Nephron progenitor cell (in vitro differentiated cells): Measurements from ENCODE around the gene PVALEF.

Experiments
- DNase-seq: peaks from one replicate; pipeline ENCODE4 v3.0.0; 2021
- H3K27ac Mint-ChIP-seq: 2 replicates; pipeline ENCODE4 v1.8.0; 2021; ENCODE audit warnings: mild to moderate bottlenecking, moderate library complexity, mixed read lengths
- H3K27me3 Mint-ChIP-seq: 2 replicates; pipeline ENCODE4 v1.8.0; 2021; ENCODE audit warnings: mild to moderate bottlenecking, low read depth, mixed read lengths; ENCODE audit not compliant: poor library complexity
- H3K36me3 Mint-ChIP-seq: 2 replicates; pipeline ENCODE4 v1.8.0; 2021; ENCODE audit warnings: low read depth, mixed read lengths
- H3K4me1 Mint-ChIP-seq: 2 replicates; pipeline ENCODE4 v1.8.0; 2021; ENCODE audit warnings: mixed read lengths
- H3K4me3 Mint-ChIP-seq: 2 replicates; pipeline ENCODE4 v1.8.0; 2021; ENCODE audit warnings: mild to moderate bottlenecking, moderate library complexity, mixed read lengths
- H3K9me3 Mint-ChIP-seq: 2 replicates; pipeline ENCODE4 v1.8.0; 2021; ENCODE audit warnings: mild to moderate bottlenecking, moderate library complexity, mixed read lengths
- TF ChIP-seq, protein P1 (sequence below): fragments of 200-600 bp; sonication (generic); IDR thresholded peaks from 2 replicates; pipeline ENCODE4 v1.5.0; 2021; ENCODE audit warnings: antibody characterized with exemption

PVALEF gene

DNA sequence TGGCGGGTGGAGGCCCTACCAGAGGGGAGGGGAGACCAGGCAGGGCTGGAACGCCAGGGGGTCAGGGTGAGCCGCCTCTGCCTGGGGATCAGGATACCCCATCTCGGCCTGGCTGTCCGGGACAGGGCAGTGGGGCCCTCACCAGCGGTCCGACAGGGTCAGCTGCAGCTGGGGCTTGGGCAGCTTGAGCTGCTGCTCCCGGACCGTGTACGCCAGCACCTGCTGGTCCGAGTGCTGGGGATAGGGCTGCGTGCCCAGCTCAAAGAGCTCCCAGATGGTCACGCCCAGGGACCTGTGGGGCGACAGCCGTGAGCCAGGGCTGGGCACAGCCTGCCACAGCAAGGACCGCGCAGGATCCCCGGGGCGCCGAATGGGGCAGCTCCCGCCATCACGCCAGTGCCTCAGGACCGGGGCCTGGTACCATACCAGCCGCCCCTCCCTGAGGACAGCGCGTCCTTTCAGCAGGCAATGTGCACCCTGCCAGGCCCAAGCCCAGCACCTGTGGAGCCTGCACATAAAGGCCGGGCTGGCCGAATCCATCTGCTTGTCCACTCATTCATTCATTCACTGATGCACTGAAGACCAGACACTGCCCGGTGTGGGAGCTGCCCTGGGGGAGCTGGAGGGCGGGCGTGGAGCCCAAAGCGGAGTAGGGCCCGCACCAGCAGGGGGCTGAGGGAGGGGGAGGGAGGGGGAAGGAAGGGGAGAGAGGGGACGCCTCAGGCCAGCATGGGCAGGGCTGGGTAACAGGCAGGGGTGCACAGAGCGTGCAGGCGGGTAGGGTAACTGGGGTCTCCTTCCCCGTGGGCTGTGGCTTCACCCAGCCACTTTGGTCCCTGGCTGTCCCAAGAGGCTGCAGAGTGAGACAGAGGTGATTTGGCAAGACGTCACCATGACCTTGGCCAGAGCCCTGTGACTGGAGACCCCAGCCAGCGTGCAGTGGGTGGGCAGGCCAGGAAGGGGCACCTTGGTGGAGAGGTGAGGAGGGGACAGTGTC lies 42.0 kb upstream of the PVALEF start:
- TF ChIP-seq, protein P1, sequence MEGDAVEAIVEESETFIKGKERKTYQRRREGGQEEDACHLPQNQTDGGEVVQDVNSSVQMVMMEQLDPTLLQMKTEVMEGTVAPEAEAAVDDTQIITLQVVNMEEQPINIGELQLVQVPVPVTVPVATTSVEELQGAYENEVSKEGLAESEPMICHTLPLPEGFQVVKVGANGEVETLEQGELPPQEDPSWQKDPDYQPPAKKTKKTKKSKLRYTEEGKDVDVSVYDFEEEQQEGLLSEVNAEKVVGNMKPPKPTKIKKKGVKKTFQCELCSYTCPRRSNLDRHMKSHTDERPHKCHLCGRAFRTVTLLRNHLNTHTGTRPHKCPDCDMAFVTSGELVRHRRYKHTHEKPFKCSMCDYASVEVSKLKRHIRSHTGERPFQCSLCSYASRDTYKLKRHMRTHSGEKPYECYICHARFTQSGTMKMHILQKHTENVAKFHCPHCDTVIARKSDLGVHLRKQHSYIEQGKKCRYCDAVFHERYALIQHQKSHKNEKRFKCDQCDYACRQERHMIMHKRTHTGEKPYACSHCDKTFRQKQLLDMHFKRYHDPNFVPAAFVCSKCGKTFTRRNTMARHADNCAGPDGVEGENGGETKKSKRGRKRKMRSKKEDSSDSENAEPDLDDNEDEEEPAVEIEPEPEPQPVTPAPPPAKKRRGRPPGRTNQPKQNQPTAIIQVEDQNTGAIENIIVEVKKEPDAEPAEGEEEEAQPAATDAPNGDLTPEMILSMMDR = no peak
- DNase-seq = no peak
- no peaks in the 10 kb centered on the region for H3K27me3 Mint-ChIP-seq
- no peak overlapping the region for H3K4me3 Mint-ChIP-seq
- peaks cover 4% of the 10 kb centered on the region for H3K4me1 Mint-ChIP-seq
- no peaks in the 10 kb centered on the region for H3K9me3 Mint-ChIP-seq
- H3K36me3 Mint-ChIP-seq = no peaks in the 10 kb centered on the region
- no peak overlapping the region for H3K27ac Mint-ChIP-seq

DNA sequence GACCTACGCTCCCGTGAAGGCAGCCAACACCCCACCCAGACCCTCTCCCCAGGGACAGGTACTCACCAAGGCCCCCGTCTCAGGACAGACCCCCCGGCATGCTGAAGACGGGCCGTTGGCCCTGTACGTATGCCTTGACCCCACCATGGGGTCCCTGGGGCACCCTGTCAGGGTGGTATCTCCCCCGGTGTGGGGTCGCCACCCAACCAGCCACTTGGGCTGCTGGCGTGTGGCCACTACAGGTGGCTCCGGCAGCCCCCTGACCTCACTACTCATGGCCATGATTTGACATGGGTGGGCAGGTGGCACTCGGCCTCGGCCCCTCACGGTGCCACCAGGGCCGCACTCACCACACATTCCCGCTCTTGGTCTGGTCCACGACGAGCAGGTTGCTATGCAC lies 40.9 kb upstream of the PVALEF start:
- Mint-ChIP-seq H3K27me3 (no peaks in the 10 kb centered on the region), H3K4me3 (no peak overlapping the region), H3K4me1 (peaks cover 2% of the 10 kb centered on the region), H3K27ac (no peak overlapping the region), H3K9me3 (no peaks in the 10 kb centered on the region), H3K36me3 (no peaks in the 10 kb centered on the region)
- DNase-seq = no peak
- TF ChIP-seq, protein P1 = no peak

DNA sequence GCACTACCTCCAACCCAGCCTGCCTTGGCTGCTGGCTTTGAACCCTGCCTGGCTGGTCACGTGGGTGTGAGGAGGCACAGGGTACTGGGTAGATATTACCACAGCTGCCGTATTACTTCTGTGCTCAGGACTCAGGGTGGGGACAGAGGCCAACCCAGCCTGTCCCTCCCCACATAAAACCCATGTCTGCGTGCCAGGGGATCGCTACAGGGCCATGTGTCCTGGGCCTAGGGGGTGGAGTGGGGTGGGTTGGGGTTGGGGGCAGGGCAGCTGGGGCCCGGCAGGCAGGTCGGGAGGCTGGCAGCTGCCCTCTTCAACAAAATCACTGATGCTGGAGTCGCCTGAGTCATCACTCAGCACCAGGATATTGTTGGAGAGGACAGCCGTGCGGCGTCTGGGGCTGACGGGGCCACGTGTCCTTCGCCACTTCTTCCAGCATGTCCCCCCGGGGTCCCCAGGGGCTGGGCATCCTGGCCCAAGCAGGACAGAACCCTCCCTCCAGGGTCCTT lies 39.7 kb upstream of the PVALEF start:
- Mint-ChIP-seq H3K4me1 (peaks cover 5% of the 10 kb centered on the region), H3K4me3 (no peak overlapping the region), H3K9me3 (no peaks in the 10 kb centered on the region), H3K27ac (no peak overlapping the region), H3K36me3 (no peaks in the 10 kb centered on the region), H3K27me3 (no peaks in the 10 kb centered on the region)
- no peak for DNase-seq
- TF ChIP-seq, protein P1 = no peak

DNA sequence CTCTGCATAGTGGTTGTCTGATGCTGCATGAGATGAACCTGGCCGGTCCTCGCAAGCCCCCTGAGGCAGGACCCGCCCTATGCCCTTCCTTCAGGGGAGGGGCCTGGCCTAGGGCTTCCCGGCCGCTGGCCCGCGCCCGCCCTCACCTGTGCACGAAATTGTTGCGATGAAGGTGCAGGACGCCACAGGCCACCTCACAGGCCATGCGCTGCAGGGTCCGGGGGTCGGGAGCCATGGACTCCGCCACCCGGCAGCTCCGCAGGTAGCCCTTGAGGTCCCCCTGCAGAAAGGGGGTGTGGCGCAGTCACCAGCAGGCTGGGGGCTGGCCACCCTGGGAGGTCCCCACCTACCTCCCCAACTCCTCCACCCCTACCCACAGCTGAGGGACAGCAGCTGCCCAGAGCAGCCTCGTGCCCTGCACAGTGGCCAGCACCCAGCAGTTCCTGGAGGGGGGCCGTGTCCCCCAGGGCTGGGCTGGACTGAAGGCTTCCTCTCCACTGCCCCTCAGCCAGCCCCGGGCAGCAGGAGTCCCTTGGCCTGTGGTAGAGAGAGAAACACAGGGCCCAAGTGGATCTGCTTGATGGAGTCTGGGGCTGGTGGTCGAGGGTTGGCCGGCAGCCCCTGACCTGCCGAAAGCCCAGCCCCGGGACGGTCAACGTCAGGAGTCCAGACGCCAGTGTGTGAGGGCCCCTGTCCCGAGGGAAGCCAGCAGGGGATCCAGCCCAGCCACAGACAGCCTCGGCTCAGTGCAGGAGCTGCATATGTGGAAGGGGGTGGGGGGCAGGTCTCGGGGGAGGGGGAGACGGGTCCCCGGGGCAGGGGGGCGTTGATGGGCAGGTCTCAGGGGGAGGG lies 38.8 kb upstream of the PVALEF start:
- TF ChIP-seq, protein P1 = no peak
- Mint-ChIP-seq H3K4me1 (peaks cover 5% of the 10 kb centered on the region), H3K4me3 (no peak overlapping the region), H3K36me3 (no peaks in the 10 kb centered on the region), H3K9me3 (no peaks in the 10 kb centered on the region), H3K27ac (no peak overlapping the region), H3K27me3 (no peaks in the 10 kb centered on the region)
- no peak for DNase-seq

DNA sequence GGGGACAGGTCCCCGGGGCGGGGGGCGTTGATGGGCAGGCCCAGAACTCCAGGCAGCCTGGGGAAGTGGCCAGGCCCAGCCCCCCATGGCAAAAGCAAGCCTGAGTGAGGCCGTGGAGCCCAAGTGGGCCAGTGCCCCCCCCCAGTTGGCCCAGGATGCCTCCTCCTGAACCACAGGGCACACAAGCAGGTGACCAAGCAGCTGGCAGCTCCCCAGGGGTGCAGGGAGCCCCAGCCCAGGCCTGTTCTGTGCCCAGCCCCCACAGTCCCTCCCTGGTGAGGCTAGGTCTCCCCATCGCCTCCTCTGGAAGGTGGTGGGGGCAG lies 38.2 kb upstream of the PVALEF start:
- no peak for DNase-seq
- TF ChIP-seq, protein P1 = no peak
- H3K9me3 Mint-ChIP-seq = no peaks in the 10 kb centered on the region
- peaks cover 5% of the 10 kb centered on the region for H3K4me1 Mint-ChIP-seq
- no peak overlapping the region for H3K27ac Mint-ChIP-seq
- H3K27me3 Mint-ChIP-seq = no peaks in the 10 kb centered on the region
- H3K4me3 Mint-ChIP-seq = no peak overlapping the region
- no peaks in the 10 kb centered on the region for H3K36me3 Mint-ChIP-seq
